ENCODE measurements around the gene HS6ST1.

The HS6ST1 gene

GRCh38 chr2:128359841-128360240 lies 41.2 kb upstream of the HS6ST1 start:
- TF ChIP-seq TOX (CRISPR knock-in tag; IDR thresholded peaks at IDR 0.05; ENCODE audit: borderline replicate concordance) (no peak), TCF4 (CRISPR knock-in tag; IDR thresholded peaks at IDR 0.05; ENCODE audit: borderline replicate concordance) (no peak), ZC3H10 (CRISPR knock-in tag; IDR thresholded peaks at IDR 0.05) (no peak), CSRNP3 (CRISPR knock-in tag; IDR thresholded peaks at IDR 0.05) (no peak), POU6F1 (CRISPR knock-in tag; IDR thresholded peaks at IDR 0.05; ENCODE audit: borderline replicate concordance, low read depth) (no peak), ZFP30 (CRISPR knock-in tag; IDR thresholded peaks at IDR 0.05) (no peak), ISL1 (CRISPR knock-in tag; IDR thresholded peaks at IDR 0.05) (no peak), BACH2 (CRISPR knock-in tag; IDR thresholded peaks at IDR 0.05; ENCODE audit: borderline replicate concordance) (no peak), RARB (CRISPR knock-in tag; IDR thresholded peaks at IDR 0.05) (no peak), ZNF70 (CRISPR knock-in tag; IDR thresholded peaks at IDR 0.05) (no peak), TSHZ2 (CRISPR knock-in tag; IDR thresholded peaks at IDR 0.05) (no peak), ZNF8 (CRISPR knock-in tag; IDR thresholded peaks at IDR 0.05) (no peak)

GRCh38 chr2:128358941-128359731 lies 40.5 kb upstream of the HS6ST1 start:
- TF ChIP-seq ZNF70 (CRISPR knock-in tag; IDR thresholded peaks at IDR 0.05): no peak
- no peak for TF ChIP-seq SNAI2 (CRISPR knock-in tag; IDR thresholded peaks at IDR 0.05)
- TF ChIP-seq TOX (CRISPR knock-in tag; IDR thresholded peaks at IDR 0.05; ENCODE audit: borderline replicate concordance): no peak
- no peak for TF ChIP-seq CSDC2 (CRISPR knock-in tag; IDR thresholded peaks at IDR 0.05)
- TF ChIP-seq ZFP3 (CRISPR knock-in tag; IDR thresholded peaks at IDR 0.05): no peak
- no peak for TF ChIP-seq CSRNP3 (CRISPR knock-in tag; IDR thresholded peaks at IDR 0.05)
- no peak for ATAC-seq

More at GRCh38 chr2:128359841-128360240, 41.2 kb upstream of the HS6ST1 start:
- ATAC-seq: no peak

GRCh38 chr2:128357506-128358370 lies 39.1 kb upstream of the HS6ST1 start:
- ATAC-seq: no peak
- TF ChIP-seq TSHZ2 (CRISPR knock-in tag; IDR thresholded peaks at IDR 0.05): no peak
- no peak for TF ChIP-seq ZFP3 (CRISPR knock-in tag; IDR thresholded peaks at IDR 0.05)
- no peak for TF ChIP-seq PATZ1 (CRISPR knock-in tag; IDR thresholded peaks at IDR 0.05; ENCODE audit: borderline replicate concordance)
- TF ChIP-seq POU6F1 (CRISPR knock-in tag; IDR thresholded peaks at IDR 0.05; ENCODE audit: borderline replicate concordance, low read depth): no peak
- TF ChIP-seq ZNF565 (CRISPR knock-in tag; conservative IDR thresholded peaks at IDR 0.05; ENCODE audit: low read depth): no peak
- no peak for TF ChIP-seq ZFP30 (CRISPR knock-in tag; IDR thresholded peaks at IDR 0.05)
